Neural progenitor cell (in vitro differentiated cells): ENCODE results near the gene TMEM176A. TPM values are rescaled to one million over a fixed set of nuclear protein-coding genes. Genes with fewer than 3 reads are reported as not detected.

Source experiments
- DNase-seq: peaks from one replicate; pipeline ENCODE4 v3.0.0-alpha.2; 2016; ENCODE audit warnings: low spot score
- H2AFZ ChIP-seq: fragments of 200-600 bp; sonication (generic); replicated peaks from 2 replicates; pipeline ENCODE4 v1.6.1; 2016; ENCODE audit warnings: antibody characterized with exemption
- H3F3A ChIP-seq: fragments of 200-600 bp; sonication (generic); 2 replicates; pipeline ENCODE4 v1.6.1; 2016; ENCODE audit warnings: antibody characterized with exemption, low read depth
- H3K27ac ChIP-seq: fragments of 200-600 bp; sonication (generic); 2 replicates; pipeline ENCODE4 v1.5.1; 2016; ENCODE audit warnings: mild to moderate bottlenecking
- H3K27me3 ChIP-seq: fragments of 200-600 bp; sonication (generic); 2 replicates; pipeline ENCODE4 v1.6.1; 2016; ENCODE audit warnings: mild to moderate bottlenecking, moderate library complexity
- H3K36me3 ChIP-seq: fragments of 200-600 bp; sonication (generic); 2 replicates; pipeline ENCODE4 v1.5.1; 2016
- H3K4me1 ChIP-seq: fragments of 200-600 bp; sonication (generic); 2 replicates; pipeline ENCODE4 v1.6.1; 2016; ENCODE audit warnings: mixed run types
- H3K4me2 ChIP-seq: fragments of 200-600 bp; sonication (generic); 2 replicates; pipeline ENCODE4 v1.6.1; 2016
- H3K4me3 ChIP-seq: fragments of 200-600 bp; sonication (generic); 2 replicates; pipeline ENCODE4 v1.5.1; 2016
- H3K79me2 ChIP-seq: fragments of 200-600 bp; sonication (generic); 2 replicates; pipeline ENCODE4 v1.6.1; 2016; ENCODE audit warnings: low read depth
- H3K9ac ChIP-seq: fragments of 200-600 bp; sonication (generic); 2 replicates; pipeline ENCODE4 v1.6.1; 2016
- H3K9me3 ChIP-seq: fragments of 200-600 bp; sonication (generic); 2 replicates; pipeline ENCODE4 v1.5.1; 2016; ENCODE audit warnings: low read depth
- H4K20me1 ChIP-seq: fragments of 200-600 bp; sonication (generic); 2 replicates; pipeline ENCODE4 v1.6.1; 2016; ENCODE audit warnings: low read depth
- H3K27ac Mint-ChIP-seq: 3 replicates; pipeline ENCODE4 v1.8.0; 2021; ENCODE audit warnings: mixed read lengths
- H3K27me3 Mint-ChIP-seq: 2 replicates; pipeline ENCODE4 v1.8.0; 2022; ENCODE audit warnings: low read depth, mild to moderate bottlenecking, inconsistent platforms, moderate library complexity, mixed read lengths; ENCODE audit not compliant: insufficient read depth
- H3K36me3 Mint-ChIP-seq: 3 replicates; pipeline ENCODE4 v1.8.0; 2021; ENCODE audit warnings: mixed read lengths
- H3K4me1 Mint-ChIP-seq: 3 replicates; pipeline ENCODE4 v1.8.0; 2021; ENCODE audit warnings: mixed read lengths
- H3K4me3 Mint-ChIP-seq: 3 replicates; pipeline ENCODE4 v1.8.0; 2021; ENCODE audit warnings: mild to moderate bottlenecking, moderate library complexity, mixed read lengths
- H3K9me3 Mint-ChIP-seq: 3 replicates; pipeline ENCODE4 v1.8.0; 2020; ENCODE audit warnings: mixed read lengths
- CTCF ChIP-seq: fragments of 200-600 bp; sonication (generic); IDR thresholded peaks from 2 replicates; pipeline ENCODE4 v1.5.1; 2017; ENCODE audit warnings: antibody characterized with exemption, mild to moderate bottlenecking
- EZH2 ChIP-seq: fragments of 200-600 bp; sonication (generic); IDR thresholded peaks from 2 replicates; pipeline ENCODE4 v1.6.1; 2017; ENCODE audit warnings: antibody characterized with exemption, mild to moderate bottlenecking, moderate library complexity
- EZH2phosphoT487 ChIP-seq: fragments of 200-600 bp; sonication (generic); IDR thresholded peaks from 2 replicates; pipeline ENCODE4 v1.6.1; 2017; ENCODE audit warnings: antibody characterized with exemption
- total RNA-seq: library from RNA; depleted of rRNA; stranded (reverse); fragments of >200 nt; gene quantifications from 2 replicates; pipeline ENCODE4 v1.2.3, GENCODE V29; 2015; ENCODE audit warnings: low replicate concordance

The TMEM176A gene
- total RNA-seq, 1 donor from 2014 or later: not detected

DNA sequence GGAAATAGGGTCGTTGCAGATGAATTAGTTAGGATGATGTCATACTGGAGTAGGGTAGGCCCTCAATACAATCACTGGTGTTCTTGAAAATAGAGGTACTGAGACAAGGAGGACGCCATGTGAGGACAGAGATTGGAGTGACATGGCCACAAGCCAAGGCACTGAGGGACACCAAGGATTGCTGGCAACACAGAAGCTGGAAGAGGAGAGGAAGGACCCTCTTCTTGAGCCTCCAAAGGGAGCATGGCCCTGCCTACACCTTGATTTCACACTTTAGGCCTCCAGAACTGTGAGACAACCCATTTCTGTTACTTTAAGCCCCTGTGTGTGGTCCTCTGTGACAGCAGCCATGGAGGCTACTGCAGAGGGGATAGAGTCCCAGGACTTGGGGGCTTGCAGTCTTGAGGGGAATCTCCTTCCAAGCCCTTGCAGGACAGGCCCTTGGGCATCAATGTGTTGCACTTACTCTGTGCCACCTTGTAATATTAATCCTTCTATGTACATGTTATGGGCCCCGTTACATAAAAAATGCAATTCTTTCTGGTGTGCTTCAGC lies 48.1 kb downstream of the TMEM176A start:
- H3K9me3 ChIP-seq: no peaks in the 10 kb centered on the region
- H3K4me1 Mint-ChIP-seq: peaks cover 4% of the 10 kb centered on the region
- no peak overlapping the region for H2AFZ ChIP-seq
- no peak overlapping the region for H3K4me3 ChIP-seq
- H3K9ac ChIP-seq: no peak overlapping the region
- H3K27ac Mint-ChIP-seq: no peak overlapping the region
- no peaks in the 10 kb centered on the region for H3K9me3 Mint-ChIP-seq
- no peak for DNase-seq
- H3K4me2 ChIP-seq: no peak overlapping the region
- H3K27ac ChIP-seq: no peak overlapping the region
- no peak for TF ChIP-seq EZH2phosphoT487
- TF ChIP-seq EZH2: no peak
- no peaks in the 10 kb centered on the region for H3F3A ChIP-seq
- H3K27me3 Mint-ChIP-seq: peaks cover 5% of the 10 kb centered on the region
- H3K27me3 ChIP-seq: no peaks in the 10 kb centered on the region
- H3K36me3 Mint-ChIP-seq: no peaks in the 10 kb centered on the region
- H3K4me3 Mint-ChIP-seq: no peak overlapping the region
- H3K4me1 ChIP-seq: no peaks in the 10 kb centered on the region
- H4K20me1 ChIP-seq: no peaks in the 10 kb centered on the region
- H3K79me2 ChIP-seq: no peaks in the 10 kb centered on the region
- no peaks in the 10 kb centered on the region for H3K36me3 ChIP-seq

DNA sequence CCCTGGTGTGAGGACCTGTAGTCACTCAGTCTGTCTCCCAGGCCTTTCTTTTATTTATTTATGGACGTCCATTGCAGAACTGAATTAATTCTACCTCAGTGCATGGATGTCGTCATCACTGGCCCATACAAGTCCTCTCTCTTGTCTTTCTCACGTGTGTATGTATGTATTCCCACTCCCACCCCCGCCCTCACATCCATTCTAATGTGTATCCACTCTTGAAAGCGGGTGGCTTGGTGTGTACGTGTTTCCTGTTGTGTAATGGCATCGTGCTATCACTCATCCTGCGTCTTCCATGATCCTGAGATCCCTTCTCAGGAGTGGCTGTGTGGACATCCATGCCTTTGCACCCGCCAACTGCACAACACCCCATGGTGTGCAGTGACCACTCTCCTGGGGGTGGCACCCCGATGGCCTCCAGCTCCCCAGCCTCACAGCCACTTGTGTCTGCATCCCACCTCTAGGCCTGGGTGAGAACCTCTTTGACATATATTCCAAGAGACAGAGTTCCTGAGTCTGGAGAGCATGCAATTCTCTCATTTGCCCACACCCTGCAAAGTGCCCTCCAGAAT lies 48.7 kb downstream of the TMEM176A start:
- no peak overlapping the region for H3K4me2 ChIP-seq
- H3K4me3 Mint-ChIP-seq: no peak overlapping the region
- H3K36me3 ChIP-seq: no peaks in the 10 kb centered on the region
- no peaks in the 10 kb centered on the region for H3K27me3 ChIP-seq
- H3K9me3 ChIP-seq: no peaks in the 10 kb centered on the region
- H3K27me3 Mint-ChIP-seq: peaks cover 5% of the 10 kb centered on the region
- H3F3A ChIP-seq: no peaks in the 10 kb centered on the region
- no peaks in the 10 kb centered on the region for H3K4me1 ChIP-seq
- peaks cover 4% of the 10 kb centered on the region for H3K4me1 Mint-ChIP-seq
- no peaks in the 10 kb centered on the region for H4K20me1 ChIP-seq
- no peaks in the 10 kb centered on the region for H3K36me3 Mint-ChIP-seq
- TF ChIP-seq EZH2: no peak
- no peak for TF ChIP-seq CTCF
- TF ChIP-seq EZH2phosphoT487: no peak
- H3K27ac ChIP-seq: no peak overlapping the region
- H2AFZ ChIP-seq: no peak overlapping the region
- no peaks in the 10 kb centered on the region for H3K79me2 ChIP-seq
- H3K9me3 Mint-ChIP-seq: no peaks in the 10 kb centered on the region
- no peak for DNase-seq
- H3K9ac ChIP-seq: no peak overlapping the region
- no peak overlapping the region for H3K4me3 ChIP-seq
- H3K27ac Mint-ChIP-seq: no peak overlapping the region

DNA sequence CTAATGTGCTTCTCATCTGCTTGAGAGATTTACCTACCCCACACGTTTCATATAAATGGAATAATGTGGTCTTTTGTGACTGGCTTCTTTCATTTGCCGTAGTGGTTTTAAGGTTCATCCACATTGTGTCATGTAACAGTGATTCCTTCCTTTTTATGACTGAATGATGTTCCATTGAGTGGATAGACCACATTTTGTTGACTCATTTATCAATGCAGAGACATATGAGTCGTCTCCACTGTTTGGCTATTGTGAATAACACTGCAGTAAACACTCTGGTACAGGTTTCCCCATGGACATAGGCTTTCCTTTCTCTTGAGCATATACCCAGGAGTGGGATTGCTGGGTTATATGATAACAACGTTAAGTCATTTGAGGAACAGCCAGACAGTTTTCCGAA lies 49.7 kb downstream of the TMEM176A start:
- Histone ChIP-seq H3F3A (no peaks in the 10 kb centered on the region), H3K4me3 (no peak overlapping the region), H4K20me1 (no peaks in the 10 kb centered on the region), H3K4me2 (no peak overlapping the region), H3K27me3 (no peaks in the 10 kb centered on the region), H2AFZ (no peak overlapping the region), H3K27ac (no peak overlapping the region), H3K9me3 (no peaks in the 10 kb centered on the region), H3K36me3 (no peaks in the 10 kb centered on the region), H3K4me1 (peaks cover 6% of the 10 kb centered on the region), H3K79me2 (no peaks in the 10 kb centered on the region), H3K9ac (no peak overlapping the region)
- Mint-ChIP-seq H3K4me1 (peaks cover 4% of the 10 kb centered on the region), H3K27me3 (peaks cover 7% of the 10 kb centered on the region), H3K9me3 (no peaks in the 10 kb centered on the region), H3K36me3 (no peaks in the 10 kb centered on the region), H3K27ac (no peak overlapping the region), H3K4me3 (no peak overlapping the region)
- DNase-seq: no peak
- TF ChIP-seq CTCF (no peak), EZH2 (no peak), EZH2phosphoT487 (no peak)
